Measurements from ENCODE around the gene RNF114. TPM values are rescaled to one million over a fixed set of nuclear protein-coding genes. Genes with fewer than 3 reads are reported as not detected.

Gene RNF114
- total and polyA plus RNA-seq, 2 donors (not counting 1 experiment from before 2014, with no cell fraction given): 65.2 to 70.2 TPM

GRCh38 chr20:49985157-49985556 is 49.0 kb downstream of the RNF114 start:
- DNase-seq (ENCODE audit: low read depth in 2 of 2): no peak
- Histone ChIP-seq H3K9me3 (ENCODE audit: control insufficient read depth, insufficient read depth, low read depth, low read length) (no peaks in the 10 kb centered on the region), H3K4me1 (ENCODE audit: control insufficient read depth, extremely low read depth, insufficient read depth, low read length) (peaks cover 36% of the 10 kb centered on the region), H4K20me1 (ENCODE audit: control insufficient read depth, extremely low read depth, insufficient read depth, low read length) (no peaks in the 10 kb centered on the region), H3K27me3 (ENCODE audit: control insufficient read depth, insufficient read depth, low read length) (no peaks in the 10 kb centered on the region), H3K27ac (ENCODE audit: insufficient read depth, low read length) (no peak overlapping the region), H3K36me3 (ENCODE audit: control insufficient read depth, insufficient read depth, low read length) (peaks cover 10% of the 10 kb centered on the region), H3K4me3 (replicated peaks in 1 of 4; ENCODE audit: control extremely low read depth in 1 of 4, insufficient read depth in 1 of 4, low read depth in 3 of 4, low read length in 4 of 4) (peak overlapping the region; percentile 71 to 95 (median 90)), H3K4me2 (ENCODE audit: extremely low read depth, insufficient read depth, low read length) (peak overlapping the region; percentile 97), H3K9ac (ENCODE audit: insufficient read depth, low read length) (no peak overlapping the region), H3K79me2 (ENCODE audit: control insufficient read depth, insufficient read depth, low read length) (peaks cover 35% of the 10 kb centered on the region), H2AFZ (ENCODE audit: low read length) (no peak overlapping the region)
- TF ChIP-seq CTCF (conservative IDR thresholded peaks at IDR 0.05 in 1 of 2, IDR thresholded peaks at IDR 0.05 in 1 of 2; ENCODE audit: low read depth in 1 of 2, low read length in 2 of 2) (no peak), EZH2 (IDR thresholded peaks at IDR 0.05; ENCODE audit: low read length, missing control alignments) (no peak)

GRCh38 chr20:49985617-49986016 is 49.4 kb downstream of the RNF114 start:
- Histone ChIP-seq H3K4me2 (ENCODE audit: extremely low read depth, insufficient read depth, low read length) (peak overlapping the region; percentile 97), H3K4me1 (ENCODE audit: control insufficient read depth, extremely low read depth, insufficient read depth, low read length) (peaks cover 36% of the 10 kb centered on the region), H3K9ac (ENCODE audit: insufficient read depth, low read length) (no peak overlapping the region), H3K36me3 (ENCODE audit: control insufficient read depth, insufficient read depth, low read length) (peaks cover 10% of the 10 kb centered on the region), H4K20me1 (ENCODE audit: control insufficient read depth, extremely low read depth, insufficient read depth, low read length) (no peaks in the 10 kb centered on the region), H3K27me3 (ENCODE audit: control insufficient read depth, insufficient read depth, low read length) (no peaks in the 10 kb centered on the region), H3K27ac (ENCODE audit: insufficient read depth, low read length) (no peak overlapping the region), H3K9me3 (ENCODE audit: control insufficient read depth, insufficient read depth, low read depth, low read length) (no peaks in the 10 kb centered on the region), H2AFZ (ENCODE audit: low read length) (no peak overlapping the region), H3K4me3 (replicated peaks in 1 of 4; ENCODE audit: control extremely low read depth in 1 of 4, insufficient read depth in 1 of 4, low read depth in 3 of 4, low read length in 4 of 4) (peak overlapping the region in 3 of 4 experiments; percentile 87 to 95 (median 92)), H3K79me2 (ENCODE audit: control insufficient read depth, insufficient read depth, low read length) (peaks cover 35% of the 10 kb centered on the region)
- TF ChIP-seq EZH2 (IDR thresholded peaks at IDR 0.05; ENCODE audit: low read length, missing control alignments) (no peak), CTCF (conservative IDR thresholded peaks at IDR 0.05 in 1 of 2, IDR thresholded peaks at IDR 0.05 in 1 of 2; ENCODE audit: low read depth in 1 of 2, low read length in 2 of 2) (no peak)
- no peak for DNase-seq (ENCODE audit: low read depth in 2 of 2)

- peak overlapping the region; percentile 66 for H3K4me2 ChIP-seq (ENCODE audit: extremely low read depth, insufficient read depth, low read length)
- no peak overlapping the region for H3K27ac ChIP-seq (ENCODE audit: insufficient read depth, low read length)
- H3K9me3 ChIP-seq (ENCODE audit: control insufficient read depth, insufficient read depth, low read depth, low read length): no peaks in the 10 kb centered on the region
- peak overlapping the region in 1 of 4 experiments; percentile 95 for H3K4me3 ChIP-seq (replicated peaks in 1 of 4; ENCODE audit: control extremely low read depth in 1 of 4, insufficient read depth in 1 of 4, low read depth in 3 of 4, low read length in 4 of 4)
- H3K36me3 ChIP-seq (ENCODE audit: control insufficient read depth, insufficient read depth, low read length): peaks cover 10% of the 10 kb centered on the region
- DNase-seq (ENCODE audit: low read depth in 2 of 2): no peak
- TF ChIP-seq CTCF (conservative IDR thresholded peaks at IDR 0.05 in 1 of 2, IDR thresholded peaks at IDR 0.05 in 1 of 2; ENCODE audit: low read depth in 1 of 2, low read length in 2 of 2): no peak
- no peaks in the 10 kb centered on the region for H3K27me3 ChIP-seq (ENCODE audit: control insufficient read depth, insufficient read depth, low read length)
- no peak overlapping the region for H2AFZ ChIP-seq (ENCODE audit: low read length)
- H3K4me1 ChIP-seq (ENCODE audit: control insufficient read depth, extremely low read depth, insufficient read depth, low read length): peaks cover 36% of the 10 kb centered on the region
- H3K79me2 ChIP-seq (ENCODE audit: control insufficient read depth, insufficient read depth, low read length): peaks cover 35% of the 10 kb centered on the region
- H3K9ac ChIP-seq (ENCODE audit: insufficient read depth, low read length): no peak overlapping the region
- no peaks in the 10 kb centered on the region for H4K20me1 ChIP-seq (ENCODE audit: control insufficient read depth, extremely low read depth, insufficient read depth, low read length)
Measured at GRCh38 chr20:49986049-49986448, 49.9 kb downstream of the RNF114 start.
